CD4-positive, alpha-beta T cell (primary cell): ENCODE data around the gene SAMMSON. TPM values are rescaled to one million over a fixed set of nuclear protein-coding genes. Genes with fewer than 3 reads are reported as not detected.

Experiments
- ATAC-seq: fragments of 200-7000 bp; cut with Tn5 transposase; one replicate; pipeline ENCODE4 v1.10.0; 2022; ENCODE audit warnings: mild to moderate bottlenecking; ENCODE audit not compliant: poor library complexity
- CTCF ChIA-PET: fragments of 350-600 bp; sonication (Branson Sonifier 250); formaldehyde crosslinking; loops from one replicate; lab custom pipeline; 2021; ENCODE audit warnings: antibody characterized with exemption, inconsistent platforms; lab: Charles Lee
- POLR2A ChIA-PET: fragments of 350-600 bp; sonication (Branson Sonifier 250); formaldehyde crosslinking; loops from one replicate; lab custom pipeline; 2021; ENCODE audit warnings: antibody characterized with exemption, inconsistent platforms; lab: Charles Lee
- DNase-seq, 14 experiments: peaks; one replicate each; pipeline ENCODE4 v3.0.0-alpha.2; 2013 to 2020; ENCODE audit warnings: mixed read lengths in 2 of 14
- H3K27ac ChIP-seq, 2 donors: one replicate each; pipeline versions ENCODE4 v1.5.1 to v1.7.0; 2013; ENCODE audit warnings: low read length in 2 of 2, low read depth in 1 of 2, mild to moderate bottlenecking in 1 of 2
- H3K27me3 ChIP-seq, 2 experiments: 1 replicate in 1 of 2; 2 replicates in 1 of 2; pipeline versions ENCODE4 v1.6.1 to v1.7.0; 2013; ENCODE audit warnings: low read length in 2 of 2, control low read depth in 1 of 2, mild to moderate bottlenecking in 1 of 2, moderate library complexity in 1 of 2; ENCODE audit not compliant: insufficient read depth in 2 of 2, control insufficient read depth in 1 of 2
- H3K36me3 ChIP-seq: one replicate; pipeline ENCODE4 v1.6.1; 2013; ENCODE audit warnings: low read length, control low read depth; ENCODE audit not compliant: insufficient read depth
- H3K4me1 ChIP-seq: one replicate; pipeline ENCODE4 v1.6.1; 2013; ENCODE audit warnings: low read length, control low read depth; ENCODE audit not compliant: insufficient read depth
- H3K4me3 ChIP-seq: one replicate; pipeline ENCODE4 v1.5.1; 2013; ENCODE audit warnings: mild to moderate bottlenecking, low read length, moderate library complexity
- H3K9me3 ChIP-seq, 2 experiments: 1 replicate in 1 of 2; 2 replicates in 1 of 2; pipeline versions ENCODE4 v1.6.1 to v1.7.0; 2013; ENCODE audit warnings: low read length in 2 of 2, mild to moderate bottlenecking in 2 of 2, control low read depth in 1 of 2, moderate library complexity in 1 of 2; ENCODE audit not compliant: control insufficient read depth in 1 of 2, insufficient read depth in 1 of 2
- H3K27ac Mint-ChIP-seq: one replicate; pipeline ENCODE4 v1.8.0; 2020; ENCODE audit warnings: mixed read lengths
- H3K27me3 Mint-ChIP-seq: one replicate; pipeline ENCODE4 v1.8.0; 2021; ENCODE audit warnings: mixed read lengths
- H3K36me3 Mint-ChIP-seq: one replicate; pipeline ENCODE4 v1.8.0; 2021; ENCODE audit warnings: low read depth, mixed read lengths
- H3K4me1 Mint-ChIP-seq: one replicate; pipeline ENCODE4 v1.8.0; 2021; ENCODE audit warnings: low read depth, mixed read lengths
- H3K4me3 Mint-ChIP-seq: one replicate; pipeline ENCODE4 v1.8.0; 2020; ENCODE audit warnings: mild to moderate bottlenecking, mixed read lengths
- H3K9me3 Mint-ChIP-seq: one replicate; pipeline ENCODE4 v1.8.0; 2020; ENCODE audit warnings: mixed read lengths
- intact Hi-C, 2 experiments: fragments of 100-400 bp; cut with DNase I in 1 of 2; cut with micrococcal nuclease in 1 of 2; formaldehyde crosslinking; loops; one replicate each; pipeline versions ENCODE4 v1.15.1 to v1.9.0; 2023 to 2025; cut with DNase I, micrococcal nuclease
- total RNA-seq, 174 experiments: library from RNA in 2 of 174; stranded (reverse) in 2 of 174; gene quantifications; one replicate each; pipeline ENCODE4 v1.2.3 and lab custom pipeline; 2021 to 2026
- TF ChIP-seq, protein P1 (sequence below): fragments of 200-600 bp; IDR thresholded peaks from one replicate; pipeline ENCODE4 v1.8.0; 2022; ENCODE audit warnings: antibody characterized with exemption, mild to moderate bottlenecking

Gene SAMMSON
- total RNA-seq, 2 experiments from 2014 or later = not detected

DNA sequence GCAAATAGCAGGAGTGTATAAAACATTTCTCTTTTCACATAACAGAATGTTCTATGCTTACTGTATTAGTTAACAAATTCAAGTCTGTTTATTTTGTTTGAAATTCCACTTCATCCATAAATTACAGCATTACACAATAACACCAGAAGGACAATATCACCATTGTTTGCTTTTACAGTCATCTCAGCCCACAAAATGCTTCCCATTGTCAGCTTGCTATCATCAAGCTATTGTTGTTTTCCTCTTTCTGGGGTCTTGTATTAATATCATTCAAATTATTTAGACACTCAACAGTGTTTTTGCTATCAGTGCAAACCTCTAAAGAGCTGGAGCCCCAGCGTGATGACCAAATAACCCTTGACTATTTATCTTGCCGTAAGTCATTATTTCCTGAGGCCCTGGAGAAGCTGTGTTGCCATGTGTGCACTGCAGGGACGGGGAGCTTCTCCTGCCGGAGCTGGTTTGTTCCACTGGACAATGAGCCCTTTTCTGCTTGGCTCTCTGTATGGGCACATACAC lies 1.1 kb downstream of the SAMMSON start:
- no peak overlapping the region for H3K4me3 ChIP-seq
- TF ChIP-seq, protein P1, sequence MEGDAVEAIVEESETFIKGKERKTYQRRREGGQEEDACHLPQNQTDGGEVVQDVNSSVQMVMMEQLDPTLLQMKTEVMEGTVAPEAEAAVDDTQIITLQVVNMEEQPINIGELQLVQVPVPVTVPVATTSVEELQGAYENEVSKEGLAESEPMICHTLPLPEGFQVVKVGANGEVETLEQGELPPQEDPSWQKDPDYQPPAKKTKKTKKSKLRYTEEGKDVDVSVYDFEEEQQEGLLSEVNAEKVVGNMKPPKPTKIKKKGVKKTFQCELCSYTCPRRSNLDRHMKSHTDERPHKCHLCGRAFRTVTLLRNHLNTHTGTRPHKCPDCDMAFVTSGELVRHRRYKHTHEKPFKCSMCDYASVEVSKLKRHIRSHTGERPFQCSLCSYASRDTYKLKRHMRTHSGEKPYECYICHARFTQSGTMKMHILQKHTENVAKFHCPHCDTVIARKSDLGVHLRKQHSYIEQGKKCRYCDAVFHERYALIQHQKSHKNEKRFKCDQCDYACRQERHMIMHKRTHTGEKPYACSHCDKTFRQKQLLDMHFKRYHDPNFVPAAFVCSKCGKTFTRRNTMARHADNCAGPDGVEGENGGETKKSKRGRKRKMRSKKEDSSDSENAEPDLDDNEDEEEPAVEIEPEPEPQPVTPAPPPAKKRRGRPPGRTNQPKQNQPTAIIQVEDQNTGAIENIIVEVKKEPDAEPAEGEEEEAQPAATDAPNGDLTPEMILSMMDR = no peak
- no peak overlapping the region for H3K27ac Mint-ChIP-seq
- H3K36me3 Mint-ChIP-seq = no peaks in the 10 kb centered on the region
- H3K27me3 ChIP-seq = no peaks in the 10 kb centered on the region
- ATAC-seq = no peak
- no peaks in the 10 kb centered on the region for H3K4me1 Mint-ChIP-seq
- H3K9me3 ChIP-seq = peaks cover 5 to 9% of the 10 kb centered on the region in 2 experiments
- intact Hi-C loops = no loop called here
- ChIA-PET POLR2A (no interaction called here), CTCF (no interaction called here)
- no peaks in the 10 kb centered on the region for H3K36me3 ChIP-seq
- no peak overlapping the region for H3K4me3 Mint-ChIP-seq
- no peaks in the 10 kb centered on the region for H3K4me1 ChIP-seq
- no peak for DNase-seq
- H3K9me3 Mint-ChIP-seq = peaks cover 2% of the 10 kb centered on the region
- no peak overlapping the region for H3K27ac ChIP-seq
- H3K27me3 Mint-ChIP-seq = no peaks in the 10 kb centered on the region

DNA sequence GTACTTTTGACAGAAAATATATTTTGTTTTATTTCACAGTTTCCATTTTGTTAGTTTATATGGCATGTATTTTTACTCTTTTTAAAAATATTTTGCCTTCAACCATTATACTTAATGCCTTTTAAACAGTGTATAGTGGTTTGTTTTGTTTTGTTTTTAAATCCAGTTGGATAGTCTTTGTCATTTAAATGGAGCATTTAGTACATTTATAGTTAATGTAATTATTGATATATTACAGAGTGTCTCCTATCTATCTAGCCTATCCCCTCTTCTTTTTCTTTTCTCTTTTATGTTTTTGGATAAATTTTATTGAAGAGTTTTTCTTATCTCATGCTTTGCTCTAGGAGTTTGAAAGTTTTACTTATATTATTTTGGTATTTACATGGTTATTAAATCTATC lies 3.6 kb downstream of the SAMMSON start:
- intact Hi-C loops = no loop called here
- Histone ChIP-seq H3K9me3 (peaks cover 5 to 9% of the 10 kb centered on the region in 2 experiments), H3K27me3 (no peaks in the 10 kb centered on the region), H3K4me1 (no peaks in the 10 kb centered on the region), H3K27ac (no peak overlapping the region), H3K36me3 (no peaks in the 10 kb centered on the region), H3K4me3 (no peak overlapping the region)
- TF ChIP-seq, protein P1 = no peak
- H3K4me1 Mint-ChIP-seq = no peaks in the 10 kb centered on the region
- ATAC-seq = no peak
- no peaks in the 10 kb centered on the region for H3K27me3 Mint-ChIP-seq
- no peaks in the 10 kb centered on the region for H3K36me3 Mint-ChIP-seq
- ChIA-PET CTCF (no interaction called here), POLR2A (no interaction called here)
- H3K4me3 Mint-ChIP-seq = no peak overlapping the region
- H3K9me3 Mint-ChIP-seq = peaks cover 2% of the 10 kb centered on the region
- no peak overlapping the region for H3K27ac Mint-ChIP-seq
- DNase-seq = no peak

DNA sequence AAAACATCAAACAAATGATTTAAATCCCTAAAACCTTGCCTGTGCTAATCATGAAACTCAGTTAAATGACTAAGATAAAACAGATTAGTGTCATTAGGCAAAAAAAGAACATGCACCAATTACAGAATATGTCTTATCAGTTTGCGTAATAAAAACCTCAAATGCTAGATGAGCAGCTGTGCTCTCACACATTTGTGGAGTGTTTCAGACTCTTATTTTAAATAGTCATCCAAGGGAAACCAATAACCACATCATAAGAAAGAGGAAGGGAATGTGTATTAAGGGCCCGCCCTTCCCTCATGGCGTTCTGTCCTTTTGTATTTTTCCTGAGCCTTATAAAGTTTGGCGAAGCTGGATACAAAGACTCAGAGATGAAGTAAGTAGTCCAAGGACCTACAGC lies 6.6 kb downstream of the SAMMSON start:
- peaks cover 2% of the 10 kb centered on the region for H3K9me3 Mint-ChIP-seq
- no peaks in the 10 kb centered on the region for H3K36me3 Mint-ChIP-seq
- no peak overlapping the region for H3K4me3 Mint-ChIP-seq
- Histone ChIP-seq H3K9me3 (peaks cover 0 to 5% of the 10 kb centered on the region in 2 experiments), H3K36me3 (no peaks in the 10 kb centered on the region), H3K4me1 (no peaks in the 10 kb centered on the region), H3K27me3 (no peaks in the 10 kb centered on the region), H3K4me3 (no peak overlapping the region), H3K27ac (no peak overlapping the region)
- ChIA-PET CTCF (no interaction called here), POLR2A (no interaction called here)
- H3K4me1 Mint-ChIP-seq = no peaks in the 10 kb centered on the region
- H3K27ac Mint-ChIP-seq = no peak overlapping the region
- DNase-seq (peak in 2 of 14 experiments; percentile 1 to 7), ATAC-seq (no peak)
- TF ChIP-seq, protein P1 = no peak
- intact Hi-C loops = no loop called here
- H3K27me3 Mint-ChIP-seq = no peaks in the 10 kb centered on the region
